Left ventricle myocardium inferior (tissue), 1 donor: Measurements from ENCODE around the gene RSPH10B2. TPM values are rescaled to one million over a fixed set of nuclear protein-coding genes. Genes with fewer than 3 reads are reported as not detected.
"Not testable (repeated sequence)": the region's sequence is repeated elsewhere in the genome, so short reads cannot be mapped to it uniquely, and the experiment has no call there.

Source experiments
- DNase-seq: peaks from one replicate; pipeline ENCODE4 v3.0.0-alpha.2; 2020
- H3K27ac ChIP-seq: fragments of 200-600 bp; replicated peaks from 2 replicates; pipeline ENCODE4 v1.8.0; 2021
- H3K27me3 ChIP-seq: fragments of 200-600 bp; 2 replicates; pipeline ENCODE4 v1.8.0; 2021; ENCODE audit warnings: low read depth
- H3K36me3 ChIP-seq: fragments of 200-600 bp; 2 replicates; pipeline ENCODE4 v1.8.0; 2021
- H3K4me1 ChIP-seq: fragments of 200-600 bp; 2 replicates; pipeline ENCODE4 v1.8.0; 2021
- H3K4me3 ChIP-seq: fragments of 200-600 bp; 2 replicates; pipeline ENCODE4 v1.8.0; 2021; ENCODE audit warnings: mild to moderate bottlenecking, moderate library complexity
- H3K9me3 ChIP-seq: fragments of 200-600 bp; replicated peaks from 2 replicates; pipeline ENCODE4 v1.8.0; 2021
- CTCF ChIP-seq: fragments of 200-600 bp; IDR thresholded peaks from 2 replicates; pipeline ENCODE4 v1.8.0; 2021; ENCODE audit warnings: antibody characterized with exemption, mild to moderate bottlenecking, borderline replicate concordance
- intact Hi-C: fragments of 100-400 bp; cut with micrococcal nuclease; formaldehyde crosslinking; loops from one replicate; pipeline ENCODE4 v1.11.0; 2022
- total RNA-seq: library from RNA; stranded (reverse); fragmentation: NEBNext Ultra II Directional; extraction: Animal tissue kit (Norgen Biotek cat#: 25700); gene quantifications from one replicate; pipeline ENCODE4 v1.2.1, GENCODE V29; 2021
- donor health status: DM: no; HTN: yes; CAD: no; lungs with severe emphysema.

The RSPH10B2 gene
- total RNA-seq, 1 donor from 2014 or later: not detected

GRCh38 chr7:6831018-6831725, 77.3 kb downstream of the RSPH10B2 start:
- Histone ChIP-seq H3K4me3 (no peak overlapping the region), H3K27ac (no peak overlapping the region), H3K36me3 (no peaks in the 10 kb centered on the region), H3K9me3 (no peaks in the 10 kb centered on the region), H3K27me3 (peaks cover 57% of the 10 kb centered on the region), H3K4me1 (peaks cover 2% of the 10 kb centered on the region)
- no peak for TF ChIP-seq CTCF
- no peak for DNase-seq
- intact Hi-C loops: no loop called here

- no peaks in the 10 kb centered on the region for H3K9me3 ChIP-seq
- H3K36me3 ChIP-seq: no peaks in the 10 kb centered on the region
- no peak overlapping the region for H3K27ac ChIP-seq
- H3K4me1 ChIP-seq: no peaks in the 10 kb centered on the region
- no peak for TF ChIP-seq CTCF
- peaks cover 71% of the 10 kb centered on the region for H3K27me3 ChIP-seq
- DNase-seq: no peak
- H3K4me3 ChIP-seq: no peak overlapping the region
- intact Hi-C loops: no loop called here
These were observed 79.7 kb downstream of the RSPH10B2 start for GRCh38 chr7:6833636-6834035.

- H3K27ac ChIP-seq, H3K9me3 ChIP-seq, H3K4me3 ChIP-seq, intact Hi-C loops, DNase-seq, H3K4me1 ChIP-seq, H3K36me3 ChIP-seq: not testable (repeated sequence)
- peaks cover 78% of the 10 kb centered on the region for H3K27me3 ChIP-seq
These were observed 81.6 kb downstream of the RSPH10B2 start for GRCh38 chr7:6835521-6835920.

GRCh38 chr7:6837081-6837480, 83.2 kb downstream of the RSPH10B2 start:
- H3K9me3 ChIP-seq, DNase-seq, H3K4me1 ChIP-seq, H3K27ac ChIP-seq, H3K4me3 ChIP-seq, intact Hi-C loops, H3K36me3 ChIP-seq: not testable (repeated sequence)
- peaks cover 80% of the 10 kb centered on the region for H3K27me3 ChIP-seq

GRCh38 chr7:6842278-6842921, 88.5 kb downstream of the RSPH10B2 start:
- intact Hi-C loops, H3K27ac ChIP-seq, H3K4me1 ChIP-seq, H3K4me3 ChIP-seq, DNase-seq, H3K36me3 ChIP-seq, H3K9me3 ChIP-seq: not testable (repeated sequence)
- peaks cover 50% of the 10 kb centered on the region for H3K27me3 ChIP-seq

- intact Hi-C loops, DNase-seq, H3K36me3 ChIP-seq, H3K4me3 ChIP-seq, H3K9me3 ChIP-seq, H3K27ac ChIP-seq, H3K4me1 ChIP-seq: not testable (repeated sequence)
- peaks cover 53% of the 10 kb centered on the region for H3K27me3 ChIP-seq
These were observed 89.2 kb downstream of the RSPH10B2 start for GRCh38 chr7:6843092-6843491.

- H3K9me3 ChIP-seq, H3K4me1 ChIP-seq, H3K36me3 ChIP-seq, H3K27ac ChIP-seq, H3K4me3 ChIP-seq, DNase-seq, intact Hi-C loops: not testable (repeated sequence)
- H3K27me3 ChIP-seq: peaks cover 55% of the 10 kb centered on the region
These were observed 89.8 kb downstream of the RSPH10B2 start for GRCh38 chr7:6843654-6844053.

GRCh38 chr7:6845971-6846449, 92.1 kb downstream of the RSPH10B2 start:
- H3K4me1 ChIP-seq, H3K9me3 ChIP-seq, H3K36me3 ChIP-seq, intact Hi-C loops, H3K27ac ChIP-seq, DNase-seq, H3K4me3 ChIP-seq: not testable (repeated sequence)
- peaks cover 35% of the 10 kb centered on the region for H3K27me3 ChIP-seq

- H3K9me3 ChIP-seq, DNase-seq, H3K4me1 ChIP-seq, H3K4me3 ChIP-seq, intact Hi-C loops, H3K27ac ChIP-seq, H3K36me3 ChIP-seq: not testable (repeated sequence)
- peaks cover 19% of the 10 kb centered on the region for H3K27me3 ChIP-seq
These were observed 93.8 kb downstream of the RSPH10B2 start for GRCh38 chr7:6847751-6848150.
